H9 (cell line): ENCODE results near the gene DPF3. TPM values are rescaled to one million over a fixed set of nuclear protein-coding genes. Genes with fewer than 3 reads are reported as not detected.

Experiments used
- DNase-seq: peaks from one replicate; pipeline ENCODE4 v3.0.0-alpha.2; 2017
- H2AFZ ChIP-seq: one replicate; pipeline ENCODE4 v1.6.1; 2013; ENCODE audit warnings: mild to moderate bottlenecking, low read length, control low read depth, moderate library complexity
- H2AK5ac ChIP-seq: 2 replicates; pipeline ENCODE4 v1.6.1; 2013; ENCODE audit warnings: low read length, control low read depth, mixed read lengths; ENCODE audit not compliant: insufficient read length
- H2BK120ac ChIP-seq: one replicate; pipeline ENCODE4 v1.6.1; 2013; ENCODE audit warnings: low read depth, mild to moderate bottlenecking, low read length, control low read depth, inconsistent platforms; ENCODE audit not compliant: poor library complexity, severe bottlenecking
- H2BK12ac ChIP-seq: 2 replicates; pipeline ENCODE4 v1.6.1; 2013; ENCODE audit warnings: low read length, control low read depth, mixed read lengths, low read depth; ENCODE audit not compliant: insufficient read length
- H2BK15ac ChIP-seq: 2 replicates; pipeline ENCODE4 v1.6.1; 2013; ENCODE audit warnings: low read depth, low read length, control low read depth
- H2BK20ac ChIP-seq: one replicate; pipeline ENCODE4 v1.6.1; 2013; ENCODE audit warnings: low read depth, mild to moderate bottlenecking, low read length, control low read depth, inconsistent platforms; ENCODE audit not compliant: poor library complexity, severe bottlenecking
- H2BK5ac ChIP-seq: 2 replicates; pipeline ENCODE4 v1.6.1; 2013; ENCODE audit warnings: low read length, control low read depth, mixed read lengths; ENCODE audit not compliant: insufficient read length
- H3K14ac ChIP-seq: 2 replicates; pipeline ENCODE4 v1.6.1; 2013; ENCODE audit warnings: low read length, control low read depth; ENCODE audit not compliant: insufficient read depth
- H3K18ac ChIP-seq: 2 replicates; pipeline ENCODE4 v1.6.1; 2013; ENCODE audit warnings: low read depth, mild to moderate bottlenecking, mixed read lengths, low read length, control low read depth; ENCODE audit not compliant: insufficient read length
- H3K23ac ChIP-seq: 2 replicates; pipeline ENCODE4 v1.6.1; 2013; ENCODE audit warnings: low read length, control low read depth, mixed read lengths, low read depth; ENCODE audit not compliant: insufficient read length
- H3K23me2 ChIP-seq: 2 replicates; pipeline ENCODE4 v1.6.1; 2013; ENCODE audit warnings: low read depth, mild to moderate bottlenecking, mixed read lengths, low read length, control low read depth; ENCODE audit not compliant: insufficient read length, poor library complexity, severe bottlenecking
- H3K27ac ChIP-seq: 2 replicates; pipeline ENCODE4 v1.5.1; 2013; ENCODE audit warnings: low read length, control low read depth, mixed read lengths, low read depth; ENCODE audit not compliant: insufficient read length
- H3K27me3 ChIP-seq: 2 replicates; pipeline ENCODE4 v1.6.1; 2013; ENCODE audit warnings: low read length, control low read depth, inconsistent platforms; ENCODE audit not compliant: insufficient read depth
- H3K4ac ChIP-seq: 2 replicates; pipeline ENCODE4 v1.6.1; 2013; ENCODE audit warnings: low read depth, mild to moderate bottlenecking, control low read depth, inconsistent platforms, low read length, moderate library complexity
- H3K4me1 ChIP-seq: 2 replicates; pipeline ENCODE4 v1.6.1; 2013; ENCODE audit warnings: low read length, control low read depth, inconsistent platforms; ENCODE audit not compliant: insufficient read depth
- H3K4me2 ChIP-seq: 2 replicates; pipeline ENCODE4 v1.6.1; 2013; ENCODE audit warnings: low read length, control low read depth, mixed read lengths; ENCODE audit not compliant: insufficient read length, insufficient read depth
- H3K56ac ChIP-seq: 2 replicates; pipeline ENCODE4 v1.6.1; 2013; ENCODE audit warnings: low read depth, mild to moderate bottlenecking, mixed read lengths, low read length, control low read depth; ENCODE audit not compliant: insufficient read length
- H3K79me1 ChIP-seq: 2 replicates; pipeline ENCODE4 v1.6.1; 2013; ENCODE audit warnings: low read depth, mild to moderate bottlenecking, moderate library complexity, low read length, control low read depth, inconsistent platforms; ENCODE audit not compliant: insufficient read depth, poor library complexity, severe bottlenecking
- H3K79me2 ChIP-seq: 2 replicates; pipeline ENCODE4 v1.6.1; 2013; ENCODE audit warnings: low read length, control low read depth, inconsistent platforms; ENCODE audit not compliant: insufficient read depth
- H3K9ac ChIP-seq: 2 replicates; pipeline ENCODE4 v1.6.1; 2013; ENCODE audit warnings: low read length, control low read depth, mixed read lengths; ENCODE audit not compliant: insufficient read length; ENCODE audit errors: extremely low read depth
- H3K9me3 ChIP-seq: one replicate; pipeline ENCODE4 v1.6.1; 2013; ENCODE audit warnings: low read depth, low read length, inconsistent platforms; ENCODE audit not compliant: control insufficient read depth
- H3T11ph ChIP-seq: one replicate; pipeline ENCODE4 v1.6.1; 2013; ENCODE audit warnings: mild to moderate bottlenecking, low read length, control low read depth, inconsistent platforms
- H4K20me1 ChIP-seq: one replicate; pipeline ENCODE4 v1.6.1; 2013; ENCODE audit not compliant: control insufficient read depth, insufficient read length, insufficient read depth
- H4K5ac ChIP-seq: 2 replicates; pipeline ENCODE4 v1.6.1; 2013; ENCODE audit warnings: low read depth, mild to moderate bottlenecking, mixed read lengths, low read length, control low read depth; ENCODE audit not compliant: insufficient read length
- H4K8ac ChIP-seq: replicated peaks from 2 replicates; pipeline ENCODE4 v1.6.1; 2013; ENCODE audit warnings: low read length, control low read depth, mixed read lengths, low read depth; ENCODE audit not compliant: insufficient read length
- H4K91ac ChIP-seq: 2 replicates; pipeline ENCODE4 v1.6.1; 2013; ENCODE audit warnings: low read depth, mild to moderate bottlenecking, moderate library complexity, mixed read lengths, low read length, control low read depth; ENCODE audit not compliant: insufficient read length
- H3K27ac Mint-ChIP-seq, 3 experiments: 2 replicates in 2 of 3; 3 replicates in 1 of 3; pipeline ENCODE4 v1.8.0; 2020 to 2021; ENCODE audit warnings: mixed read lengths in 3 of 3, mild to moderate bottlenecking in 1 of 3, moderate library complexity in 1 of 3
- H3K27me3 Mint-ChIP-seq: 2 replicates; pipeline ENCODE4 v1.8.0; 2021; ENCODE audit warnings: low read depth, mild to moderate bottlenecking, moderate library complexity, mixed read lengths
- H3K36me3 Mint-ChIP-seq, 3 experiments: 2 replicates in 2 of 3; 3 replicates in 1 of 3; pipeline ENCODE4 v1.8.0; 2020 to 2021; ENCODE audit warnings: low read depth in 3 of 3, mixed read lengths in 3 of 3; ENCODE audit not compliant: insufficient read depth in 1 of 3
- H3K4me1 Mint-ChIP-seq, 2 experiments: 2 replicates each; pipeline ENCODE4 v1.8.0; 2020; ENCODE audit warnings: mixed read lengths in 2 of 2
- H3K4me3 Mint-ChIP-seq, 2 experiments: 2 replicates in 1 of 2; 3 replicates in 1 of 2; pipeline ENCODE4 v1.8.0; 2020 to 2021; ENCODE audit warnings: mild to moderate bottlenecking in 2 of 2, mixed read lengths in 2 of 2, moderate library complexity in 1 of 2
- H3K9me3 Mint-ChIP-seq, 2 experiments: 2 replicates in 1 of 2; 3 replicates in 1 of 2; pipeline ENCODE4 v1.8.0; 2020; ENCODE audit warnings: mild to moderate bottlenecking in 2 of 2, mixed read lengths in 2 of 2, moderate library complexity in 1 of 2
- CTCF ChIP-seq: fragments of 200-600 bp; sonication (generic); conservative IDR thresholded peaks from 3 replicates; pipeline ENCODE4 v1.8.0; 2021; ENCODE audit warnings: antibody characterized with exemption, mild to moderate bottlenecking
- WGBS: extraction: QIAGEN DNeasy Blood & Tissue Kit; methylation state at CpG from one replicate; pipeline ENCODE4 v1.1.7; 2013; ENCODE audit warnings: missing lambda C conversion rate, low lambda C conversion rate, mixed read lengths; ENCODE audit not compliant: insufficient read length; ENCODE audit errors: extremely low coverage; 5-methylcytosine and 5-hydroxymethylcytosine counted together
- total RNA-seq: library from RNA; stranded (reverse); gene quantifications from 2 replicates; pipeline ENCODE4 v1.2.1, GENCODE V29; 2021

The DPF3 gene
- total RNA-seq, 1 experiment from 2014 or later = not detected

GRCh38 chr14:72615451-72616121, 278.3 kb downstream of the DPF3 start:
- no peak overlapping the region for H3K14ac ChIP-seq
- no peak overlapping the region for H3K4ac ChIP-seq
- no peak overlapping the region for H3K9ac ChIP-seq
- no peak overlapping the region for H2AK5ac ChIP-seq
- H3K9me3 Mint-ChIP-seq = no peaks in the 10 kb centered on the region
- no peak overlapping the region for H4K5ac ChIP-seq
- H3K56ac ChIP-seq = no peak overlapping the region
- no peaks in the 10 kb centered on the region for H3K9me3 ChIP-seq
- H3K79me2 ChIP-seq = no peaks in the 10 kb centered on the region
- no peaks in the 10 kb centered on the region for H3K27me3 ChIP-seq
- no peak overlapping the region for H3K4me3 Mint-ChIP-seq
- peaks cover 17% of the 10 kb centered on the region for H3K27me3 Mint-ChIP-seq
- H3K27ac Mint-ChIP-seq = no peak overlapping the region; a peak in 1 of 7 replicates
- H2BK5ac ChIP-seq = no peak overlapping the region
- no peak overlapping the region for H3K18ac ChIP-seq
- H3K27ac ChIP-seq = no peak overlapping the region
- H2AFZ ChIP-seq = no peak overlapping the region
- TF ChIP-seq CTCF = no peak
- H3K4me1 ChIP-seq = peaks cover 7% of the 10 kb centered on the region; the same call in 1 of the 2 replicates
- H2BK12ac ChIP-seq = no peak overlapping the region
- no peaks in the 10 kb centered on the region for H3K79me1 ChIP-seq
- no peak overlapping the region for H3T11ph ChIP-seq
- no peak for DNase-seq
- WGBS = no CpG with 5 or more reads among the region's 9 CpGs
- peaks cover 5 to 21% of the 10 kb centered on the region in 2 experiments; a peak in 3 of 4 replicates for H3K4me1 Mint-ChIP-seq
- H2BK20ac ChIP-seq = no peak overlapping the region
- H3K36me3 Mint-ChIP-seq = no peaks in the 10 kb centered on the region
- H4K91ac ChIP-seq = no peak overlapping the region
- no peak overlapping the region for H2BK120ac ChIP-seq
- no peak overlapping the region for H4K8ac ChIP-seq
- no peak overlapping the region for H3K4me2 ChIP-seq
- H4K20me1 ChIP-seq = no peaks in the 10 kb centered on the region
- H3K23me2 ChIP-seq = no peaks in the 10 kb centered on the region
- no peak overlapping the region for H2BK15ac ChIP-seq
- no peak overlapping the region for H3K23ac ChIP-seq
